Mammary epithelial cell (primary cell): Measurements from ENCODE around the gene SNAPC4.
"Not testable (repeated sequence)": the region's sequence is repeated elsewhere in the genome, so short reads cannot be mapped to it uniquely, and the experiment has no call there.

Experiments
- CTCF ChIP-seq, 2 donors: IDR thresholded peaks in 1 of 2; conservative IDR thresholded peaks in 1 of 2; 2 replicates each; pipeline ENCODE4 v1.5.1; 2011 to 2012; ENCODE audit warnings: inconsistent platforms in 2 of 2, low read length in 2 of 2, mild to moderate bottlenecking in 2 of 2, control low read depth in 1 of 2, low read depth in 1 of 2; ENCODE audit not compliant: insufficient read depth in 1 of 2; ENCODE audit errors: extremely low read depth in 1 of 2
- EZH2 ChIP-seq: IDR thresholded peaks from 2 replicates; pipeline ENCODE4 v1.6.1; 2012; ENCODE audit warnings: low read length, inconsistent platforms, borderline replicate concordance

GRCh38 chr9:136425367-136425766 is 25.4 kb upstream of the SNAPC4 start:
- not testable (repeated sequence) for TF ChIP-seq CTCF (conservative IDR thresholded peaks at IDR 0.05 in 1 of 2, IDR thresholded peaks at IDR 0.05 in 1 of 2; ENCODE audit: extremely low read depth in 1 of 2, insufficient read depth in 1 of 2, low read depth in 1 of 2, low read length in 2 of 2); EZH2
